Sciatic nerve (tissue), 2 donors: ENCODE measurements around the gene SLC35A4. TPM values are rescaled to one million over a fixed set of nuclear protein-coding genes. Genes with fewer than 3 reads are reported as not detected.

Experiments
- ATAC-seq: fragments of 200-7000 bp; cut with Tn5 transposase; one replicate; pipeline ENCODE4 v1.9.1; 2020; ENCODE audit warnings: mild to moderate bottlenecking, moderate library complexity
- DNase-seq: peaks from one replicate; pipeline ENCODE4 v3.0.0-alpha.2; 2020; ENCODE audit warnings: low spot score
- intact Hi-C: fragments of 100-400 bp; cut with DNase I; formaldehyde crosslinking; loops from one replicate; pipeline ENCODE4 v1.14.2; 2022
- total RNA-seq: library from RNA; stranded (reverse); fragmentation: NEBNext Ultra II Directional; extraction: Animal tissue kit (Norgen Biotek cat#: 25700); gene quantifications from one replicate; pipeline ENCODE4 v1.2.1, GENCODE V29; 2021
- donor health status: DM: no; HTN: no; CAD: no.
- donor health status: DM: no; HTN: no; CAD: no.

Gene SLC35A4, protein sequence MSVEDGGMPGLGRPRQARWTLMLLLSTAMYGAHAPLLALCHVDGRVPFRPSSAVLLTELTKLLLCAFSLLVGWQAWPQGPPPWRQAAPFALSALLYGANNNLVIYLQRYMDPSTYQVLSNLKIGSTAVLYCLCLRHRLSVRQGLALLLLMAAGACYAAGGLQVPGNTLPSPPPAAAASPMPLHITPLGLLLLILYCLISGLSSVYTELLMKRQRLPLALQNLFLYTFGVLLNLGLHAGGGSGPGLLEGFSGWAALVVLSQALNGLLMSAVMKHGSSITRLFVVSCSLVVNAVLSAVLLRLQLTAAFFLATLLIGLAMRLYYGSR
- 37.9 TPM for total RNA-seq

DNA sequence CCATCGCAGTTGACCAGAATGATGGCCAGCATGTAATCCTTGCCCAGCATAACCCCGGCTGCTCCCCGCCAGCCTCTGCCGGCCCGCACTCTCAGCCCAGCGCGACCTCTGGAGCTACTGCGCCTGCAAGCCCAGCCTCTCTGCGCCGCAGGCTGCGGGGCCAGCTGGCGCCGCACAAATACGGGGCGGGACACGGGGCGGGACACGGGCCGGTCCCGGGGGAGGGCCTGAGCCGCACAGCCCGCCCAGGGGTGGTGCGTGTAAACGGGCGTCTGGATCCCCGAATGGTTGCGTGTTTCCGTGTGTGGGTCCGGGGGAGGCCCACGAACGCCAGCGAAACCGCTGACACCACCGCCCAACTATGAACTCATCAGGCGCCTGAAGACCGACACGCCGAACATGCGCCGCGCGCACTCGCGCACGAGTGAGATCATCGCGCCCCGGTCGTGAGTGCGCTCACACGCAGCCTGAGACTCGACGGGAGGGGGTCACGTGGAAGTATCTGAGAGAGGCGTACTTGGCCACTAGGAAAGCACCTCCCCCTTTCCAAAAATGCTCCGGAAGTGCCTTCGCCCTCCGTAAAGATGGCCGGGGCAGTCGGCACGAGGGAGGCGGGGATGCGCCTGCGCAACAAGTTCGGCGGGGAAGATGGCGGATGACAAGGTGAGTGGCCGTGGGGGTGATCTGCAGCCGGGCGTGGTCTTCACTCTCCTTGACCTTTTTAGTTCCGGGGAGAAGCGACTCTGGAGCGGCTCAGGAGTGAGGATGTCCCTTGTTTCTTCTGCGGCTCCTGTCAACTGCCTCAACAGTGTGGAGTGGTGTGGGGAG lies at the start of gene SLC35A4, which contains the start of gene APBB3:
SLC35A4 (plus strand) TSS at position 633 of the 828 bp plus-strand sequence. CDS start 2,342 bp downstream, outside the sequence.
APBB3 (minus strand) TSS at position 403 of the 828 bp plus-strand sequence; CDS start at position 50, 353 bp downstream.
- ATAC-seq (peak; percentile 97), DNase-seq (peak; percentile 97)
- intact Hi-C loops = loop anchor here (5.0 kb wide), 1 partner anchor 78 kb away; no protein-coding TSS in a partner anchor

DNA sequence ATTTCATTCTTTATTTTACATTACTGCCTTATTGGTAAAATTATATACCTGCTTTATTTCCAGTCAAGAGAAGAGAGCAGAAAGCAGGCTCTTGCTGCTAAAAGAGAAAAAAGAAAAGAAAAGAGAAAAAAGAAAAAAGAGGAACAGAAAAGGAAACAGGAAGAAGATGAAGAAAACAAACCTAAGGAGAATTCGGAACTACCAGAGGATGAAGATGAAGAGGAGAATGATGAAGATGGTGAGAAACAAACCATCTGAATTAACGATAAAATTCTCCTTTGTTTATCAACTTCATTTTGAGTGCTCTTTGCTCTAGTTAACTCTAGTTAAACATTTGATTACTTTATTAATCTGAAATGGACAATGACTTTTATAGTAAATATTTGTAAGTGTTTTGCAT lies 40.6 kb upstream of the SLC35A4 start:
- intact Hi-C loops = no loop called here
- no peak for ATAC-seq
- no peak for DNase-seq

DNA sequence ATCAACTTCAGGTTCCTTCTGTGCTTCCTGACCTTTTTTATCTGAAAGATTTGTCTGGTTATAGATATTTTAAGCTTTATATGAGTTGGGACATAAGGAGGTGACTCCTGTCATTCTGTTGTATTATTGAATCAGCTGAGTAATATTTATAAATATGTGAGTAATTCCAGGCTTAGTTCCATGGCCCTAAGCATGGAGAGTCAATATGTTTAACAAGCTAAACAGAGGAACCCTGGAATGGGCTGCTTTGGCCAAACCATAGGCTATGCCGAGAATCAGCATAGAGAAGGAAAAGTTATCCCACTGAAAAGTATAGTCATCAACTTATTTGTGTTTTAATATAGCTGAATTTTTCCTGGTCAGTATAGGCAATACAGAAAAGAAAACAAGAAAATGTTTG lies 24.4 kb upstream of the SLC35A4 start:
- intact Hi-C loops = no loop called here
- no peak for ATAC-seq
- no peak for DNase-seq

DNA sequence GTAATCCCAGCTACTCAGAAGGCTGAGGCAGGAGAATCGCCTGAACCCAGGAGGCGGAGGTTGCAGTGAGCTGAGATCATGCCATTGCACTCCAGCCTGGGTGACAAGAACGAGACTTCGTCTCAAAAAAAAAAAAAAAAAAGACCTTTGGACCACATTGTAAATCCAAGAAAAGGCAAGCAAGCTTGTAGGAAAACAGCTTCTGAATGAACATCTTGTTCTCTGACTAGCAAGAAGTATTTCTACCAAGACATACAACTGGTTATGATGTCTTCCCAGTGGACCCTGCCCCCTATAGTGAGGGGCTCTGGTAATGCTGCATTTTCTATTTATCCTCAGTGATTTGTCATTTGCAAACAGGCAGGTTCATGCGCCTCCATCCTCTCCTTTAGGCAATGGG lies 21.7 kb upstream of the SLC35A4 start:
- ATAC-seq (no peak), DNase-seq (no peak)
- intact Hi-C loops = no loop called here

DNA sequence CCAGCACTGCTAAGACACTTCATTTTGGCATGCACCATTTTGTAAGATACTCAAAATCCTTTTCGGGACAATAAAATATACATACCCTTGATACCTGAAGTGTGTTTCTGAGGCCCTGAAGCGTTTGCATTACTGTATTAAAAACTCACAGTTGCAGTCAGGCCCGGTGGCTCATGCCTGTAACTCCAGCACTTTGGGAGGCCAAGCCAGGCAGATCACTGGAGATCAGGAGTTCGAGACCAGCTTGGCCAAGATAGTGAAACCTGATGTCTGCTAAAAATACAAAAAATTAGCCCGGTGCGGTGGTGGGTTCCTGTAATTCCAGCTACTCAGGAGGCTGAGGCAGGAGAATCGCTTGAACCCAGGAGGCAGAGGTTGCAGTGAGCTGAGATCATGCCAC lies 19.6 kb upstream of the SLC35A4 start:
- intact Hi-C loops = no loop called here
- DNase-seq = no peak
- no peak for ATAC-seq

DNA sequence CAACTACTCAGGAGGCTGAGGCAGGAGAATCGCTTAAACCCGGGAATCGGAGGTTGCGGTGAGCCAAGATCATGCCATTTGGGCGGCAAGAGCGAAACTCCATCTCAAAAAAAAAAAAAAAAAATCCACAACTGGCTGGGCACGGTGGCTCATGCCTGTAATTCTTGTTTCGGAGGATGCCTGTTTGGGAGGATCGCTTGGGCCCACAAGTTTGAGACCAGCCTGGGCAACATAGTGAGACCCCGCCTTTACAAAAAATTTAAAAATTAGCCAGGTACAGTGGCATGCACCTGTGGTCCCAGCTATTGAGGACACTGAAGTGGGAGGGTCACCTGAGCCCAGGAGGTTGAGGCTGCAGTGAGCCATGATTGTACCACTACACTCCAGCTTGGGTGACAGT lies 19.0 kb upstream of the SLC35A4 start:
- intact Hi-C loops = no loop called here
- DNase-seq (no peak), ATAC-seq (no peak)

DNA sequence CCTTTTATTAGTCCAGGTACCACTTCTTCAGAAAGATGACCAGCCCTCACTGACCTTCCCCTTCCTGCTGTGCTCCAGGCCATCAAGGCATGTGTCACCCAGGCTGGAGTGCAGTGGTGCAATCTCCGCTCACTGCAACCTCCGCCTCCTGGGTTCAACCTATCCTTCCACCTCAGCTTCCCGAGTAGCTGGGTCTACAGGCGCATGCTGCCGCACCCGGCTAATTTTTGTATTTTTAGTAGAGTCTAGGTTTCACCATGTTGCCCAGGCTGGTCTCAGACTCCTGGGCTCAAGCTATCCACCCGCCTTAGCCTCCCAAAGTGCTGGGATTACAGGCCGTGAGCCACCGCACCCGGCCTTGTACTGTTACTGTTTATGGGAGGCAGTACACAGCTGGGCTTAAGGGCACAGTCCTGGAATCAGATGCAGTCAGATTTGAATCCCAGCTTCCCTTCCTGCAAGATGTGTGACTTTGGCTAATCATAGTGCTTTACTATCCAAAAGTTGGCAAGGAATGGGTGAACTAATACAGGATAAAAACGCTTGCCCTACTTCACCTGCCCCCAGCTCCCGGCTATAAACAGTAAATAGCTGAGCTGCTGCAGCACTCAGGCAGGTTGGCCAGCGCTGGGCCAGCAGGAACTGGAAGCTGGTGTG lies 17.6 kb upstream of the SLC35A4 start:
- DNase-seq (no peak), ATAC-seq (peak; percentile 0)
- intact Hi-C loops = no loop called here

DNA sequence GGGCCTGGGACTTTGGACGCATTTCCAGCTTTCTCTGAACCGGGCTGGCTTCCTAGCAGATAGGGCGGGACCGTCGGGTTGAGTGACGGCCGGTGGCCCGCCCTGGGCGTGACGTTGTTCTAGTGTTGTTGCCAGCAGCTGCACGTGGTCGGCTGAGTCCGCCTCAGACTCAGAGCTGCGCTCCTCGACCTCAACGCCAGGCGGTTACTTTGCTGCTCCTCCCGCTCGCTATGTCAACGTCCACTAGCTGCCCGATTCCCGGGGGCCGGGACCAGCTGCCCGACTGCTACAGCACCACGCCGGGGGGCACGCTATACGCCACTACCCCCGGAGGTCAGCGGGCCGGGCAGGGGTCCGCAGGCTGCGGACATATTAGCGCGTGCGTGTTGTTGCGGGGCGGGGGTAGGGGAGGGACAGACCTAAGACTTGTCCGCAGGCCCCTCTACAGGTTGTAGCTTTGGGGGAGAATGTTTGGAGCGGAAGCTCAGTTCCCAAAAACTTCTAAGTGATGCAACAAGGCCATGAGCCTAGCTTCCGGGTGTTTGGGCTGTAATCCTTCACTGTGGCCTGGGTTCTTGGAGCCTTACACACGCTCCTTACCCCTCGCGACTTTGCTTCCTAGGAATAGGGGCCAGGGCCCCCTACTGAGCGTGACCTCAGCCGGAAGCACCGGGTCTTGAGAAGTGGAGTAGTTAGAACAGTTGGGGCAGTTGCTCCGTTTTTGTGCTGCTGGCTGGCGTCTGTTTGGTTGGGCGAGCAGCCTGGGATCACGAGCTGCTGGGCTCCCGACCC lies 16.9 kb upstream of the SLC35A4 start, which contains the start of gene EIF4EBP3:
EIF4EBP3 (plus strand) TSS at position 155 of the 792 bp plus-strand sequence; CDS start at position 231, 76 bp downstream.
- ATAC-seq (peak; percentile 98), DNase-seq (peak; percentile 99)
- intact Hi-C loops = no loop called here

DNA sequence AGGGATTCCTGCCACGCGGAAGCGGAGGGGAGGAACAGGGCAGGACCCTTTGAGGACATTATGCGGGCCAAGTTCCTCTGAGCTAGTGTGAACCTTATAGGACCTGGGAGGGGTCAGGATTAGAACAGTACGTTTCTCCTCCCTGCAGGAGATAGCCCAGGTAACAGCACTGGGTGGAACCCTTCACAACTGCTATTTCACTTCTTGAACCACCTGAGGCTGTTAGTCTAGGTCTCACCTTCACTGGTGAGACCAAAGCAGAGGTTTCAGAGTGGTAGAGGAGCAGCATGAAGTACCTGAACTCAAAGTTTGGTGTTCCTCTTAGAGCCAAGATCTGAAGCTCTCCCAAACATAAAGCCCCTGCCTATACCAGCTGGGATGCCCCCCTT lies 16.3 kb upstream of the SLC35A4 start:
- intact Hi-C loops = no loop called here
- ATAC-seq = peak; percentile 84

DNA sequence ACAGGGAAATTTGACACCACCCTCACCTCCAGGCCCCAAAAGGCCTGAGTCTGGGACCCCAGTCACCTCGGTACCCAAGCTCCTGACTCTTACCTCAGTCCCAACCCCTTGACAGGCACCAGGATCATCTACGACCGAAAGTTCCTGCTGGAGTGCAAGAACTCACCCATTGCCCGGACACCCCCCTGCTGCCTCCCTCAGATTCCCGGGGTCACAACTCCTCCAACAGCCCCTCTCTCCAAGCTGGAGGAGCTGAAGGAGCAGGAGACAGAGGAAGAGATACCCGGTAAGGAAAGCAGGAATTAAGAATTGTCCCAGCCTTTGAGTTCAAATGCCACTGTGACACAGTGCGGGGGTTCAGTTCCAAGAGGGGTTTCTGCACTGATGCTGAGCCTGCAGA lies 15.8 kb upstream of the SLC35A4 start:
- intact Hi-C loops = no loop called here
- DNase-seq (no peak), ATAC-seq (no peak)

More for the DNA sequence above, 16.3 kb upstream of the SLC35A4 start:
- no peak for DNase-seq

DNA sequence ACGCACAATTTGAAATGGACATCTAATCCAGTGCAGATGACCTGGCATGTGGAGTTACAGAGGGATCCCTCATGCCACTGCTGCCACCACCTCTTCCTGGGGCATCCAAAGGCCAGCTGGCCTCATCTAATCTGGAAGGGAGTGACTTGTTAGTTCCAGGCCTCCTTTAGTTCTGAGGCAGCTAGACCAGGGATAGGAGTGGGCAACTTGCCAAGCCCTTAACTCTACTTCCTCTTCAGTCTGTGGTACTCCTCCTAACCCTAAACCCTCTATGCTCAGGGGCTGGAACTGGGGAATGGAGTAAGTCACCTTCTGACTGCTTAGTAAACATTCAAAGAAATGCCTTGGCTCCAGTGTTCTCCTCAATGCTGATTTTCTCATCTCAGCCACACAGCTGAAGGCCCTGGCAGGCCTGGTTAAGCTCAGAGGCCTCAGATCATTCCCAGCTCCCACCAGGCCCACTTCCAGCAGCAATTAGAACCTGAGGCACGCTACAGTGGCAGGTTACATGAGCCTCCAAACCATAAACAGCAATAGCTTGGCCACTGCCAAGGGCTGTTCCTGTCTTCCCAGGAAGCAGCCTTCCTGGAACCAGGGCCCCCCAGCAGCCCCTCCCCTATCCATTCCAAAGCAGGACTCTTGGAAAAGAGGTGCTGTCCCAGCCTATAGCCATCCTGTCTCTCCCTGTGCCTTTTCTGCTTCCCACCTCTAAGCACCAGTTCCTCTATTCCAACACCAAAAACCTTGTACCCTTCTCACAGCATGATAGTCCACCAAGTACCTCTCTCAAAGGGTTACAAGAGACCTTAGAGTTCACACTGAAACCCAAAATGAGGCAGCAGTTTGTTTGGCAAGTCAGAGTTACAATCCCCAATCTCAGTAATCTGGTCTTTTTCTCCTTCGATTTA lies 15.1 kb upstream of the SLC35A4 start:
- intact Hi-C loops = no loop called here
- ATAC-seq = no peak
- no peak for DNase-seq

DNA sequence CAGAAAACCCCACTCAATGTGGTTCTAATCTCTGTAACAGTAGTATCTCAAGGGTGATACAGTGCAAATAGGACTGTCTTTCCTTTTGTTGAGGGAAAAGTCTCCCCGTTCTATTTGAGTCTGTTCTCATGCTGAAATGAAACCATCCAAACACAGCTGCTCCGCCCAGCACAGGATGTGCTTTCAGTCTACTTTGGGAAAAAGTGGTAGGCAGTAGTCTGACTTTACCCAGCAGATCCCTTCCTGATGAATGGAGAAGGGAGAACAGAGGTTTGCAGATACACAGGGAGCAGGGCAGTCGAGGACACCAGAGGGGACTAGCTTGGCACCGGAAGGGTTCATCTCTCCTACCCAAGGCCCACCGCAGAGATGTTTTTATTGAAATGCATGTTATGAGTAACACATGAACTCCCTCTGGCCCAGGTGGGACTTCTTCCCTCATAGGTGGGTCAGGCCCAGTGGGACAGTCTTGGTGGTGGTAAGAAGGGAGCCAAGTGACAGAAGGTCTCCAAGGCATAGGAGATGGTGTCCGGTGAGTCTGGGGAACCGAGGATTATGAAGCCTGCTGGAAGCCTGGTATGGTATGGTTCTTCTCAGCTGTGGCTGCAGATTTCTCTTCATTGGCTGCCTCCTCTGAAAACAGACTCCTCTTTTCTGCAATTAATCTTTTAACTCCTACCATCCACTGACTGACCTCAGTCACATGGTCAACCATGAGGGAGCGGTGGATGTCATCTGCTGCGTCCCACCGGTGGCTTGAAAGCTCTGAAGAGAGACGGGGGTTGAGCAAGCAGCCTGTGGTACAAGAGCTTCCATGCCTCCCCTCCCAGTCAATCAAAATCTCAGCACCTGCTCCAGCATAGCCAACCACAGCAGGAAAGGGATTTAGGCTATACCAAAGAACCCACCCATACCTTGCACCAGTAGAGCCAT lies 14.2 kb upstream of the SLC35A4 start:
- ATAC-seq = no peak
- no peak for DNase-seq
- intact Hi-C loops = no loop called here

DNA sequence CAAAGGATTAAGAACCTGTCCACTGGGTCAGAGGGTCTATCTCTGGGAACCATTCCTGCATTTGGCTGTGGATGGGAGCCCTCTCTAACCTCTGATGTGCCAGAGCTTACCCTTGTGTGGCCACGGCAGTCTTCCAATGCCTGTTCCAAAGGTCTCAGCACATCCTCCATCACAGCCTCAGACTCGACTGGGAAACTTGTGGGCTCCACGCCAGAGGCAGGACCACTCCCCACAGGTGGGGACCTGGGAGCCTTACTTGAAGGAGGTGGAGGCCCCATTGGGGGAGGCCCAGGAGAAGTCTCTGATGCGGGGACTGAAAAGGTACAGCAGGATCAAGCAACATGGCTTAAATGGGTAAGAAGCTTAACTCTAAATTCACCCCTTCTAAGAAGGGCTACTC lies 12.8 kb upstream of the SLC35A4 start:
- DNase-seq (no peak), ATAC-seq (no peak)
- intact Hi-C loops = no loop called here

DNA sequence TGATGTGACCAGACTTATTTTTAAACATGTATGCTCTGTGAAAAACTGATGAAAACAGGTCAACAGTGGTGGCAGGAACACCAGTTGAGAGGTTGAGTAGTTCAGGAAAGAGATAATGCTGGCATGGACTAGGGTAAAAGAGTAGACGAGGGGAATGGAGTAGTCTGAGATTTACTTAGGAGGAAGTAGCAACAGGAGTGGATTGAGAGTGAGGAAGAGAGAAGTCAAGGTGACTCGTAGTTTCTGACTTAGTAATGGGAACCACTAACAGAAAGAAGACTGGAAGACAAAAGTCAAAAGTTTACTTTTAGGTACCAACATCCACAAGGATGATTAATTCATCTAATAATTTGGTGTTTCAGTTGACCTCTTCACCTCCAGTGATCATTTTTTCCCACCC lies 11.0 kb upstream of the SLC35A4 start:
- ATAC-seq (no peak), DNase-seq (no peak)
- intact Hi-C loops = no loop called here

DNA sequence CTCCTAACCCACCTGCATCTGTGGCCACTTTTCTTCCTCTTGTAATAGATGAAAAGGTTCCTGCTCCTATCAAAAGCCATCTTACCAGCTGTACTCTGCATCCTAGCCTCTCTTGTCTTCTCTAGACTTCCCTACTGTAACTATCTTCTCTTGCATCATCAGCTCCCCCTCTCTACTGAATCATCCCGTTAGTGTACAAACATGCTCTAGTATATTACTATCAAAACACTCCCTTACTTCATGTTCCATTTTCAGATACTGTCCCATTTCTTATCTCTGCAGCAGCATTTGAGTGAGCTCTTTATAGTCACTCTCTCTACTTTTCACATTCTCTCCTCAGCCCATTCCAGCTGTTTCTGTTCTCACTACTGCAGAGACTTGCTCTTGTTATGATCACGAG lies 10.2 kb upstream of the SLC35A4 start:
- ATAC-seq (no peak), DNase-seq (no peak)
- intact Hi-C loops = no loop called here

DNA sequence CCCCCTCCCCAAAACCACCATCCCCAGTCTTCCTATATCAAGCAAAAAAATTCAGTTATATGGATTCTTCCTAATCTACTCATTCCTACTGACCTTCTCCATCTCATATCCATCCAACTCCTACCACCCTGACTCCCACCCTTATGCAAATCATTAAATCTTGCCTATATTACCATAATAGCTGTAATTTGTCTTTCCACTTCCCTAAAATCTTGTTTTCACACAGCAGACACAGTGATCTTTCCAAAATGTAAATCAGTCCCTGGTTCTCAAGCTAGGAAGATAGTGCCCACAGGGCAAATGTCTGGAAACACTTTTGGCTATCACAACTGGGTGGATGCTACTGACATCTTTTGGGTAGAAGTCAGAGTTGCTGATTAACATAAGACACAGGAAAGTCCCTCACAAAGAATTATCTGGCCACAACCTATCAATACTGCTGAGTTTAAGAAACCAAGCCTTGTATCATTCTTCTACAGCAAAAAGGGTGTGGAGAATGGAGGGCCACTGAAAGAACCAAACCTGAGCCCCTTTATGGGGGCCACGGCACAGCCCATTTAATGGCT lies 8.8 kb upstream of the SLC35A4 start:
- DNase-seq = no peak
- intact Hi-C loops = no loop called here
- ATAC-seq = no peak

DNA sequence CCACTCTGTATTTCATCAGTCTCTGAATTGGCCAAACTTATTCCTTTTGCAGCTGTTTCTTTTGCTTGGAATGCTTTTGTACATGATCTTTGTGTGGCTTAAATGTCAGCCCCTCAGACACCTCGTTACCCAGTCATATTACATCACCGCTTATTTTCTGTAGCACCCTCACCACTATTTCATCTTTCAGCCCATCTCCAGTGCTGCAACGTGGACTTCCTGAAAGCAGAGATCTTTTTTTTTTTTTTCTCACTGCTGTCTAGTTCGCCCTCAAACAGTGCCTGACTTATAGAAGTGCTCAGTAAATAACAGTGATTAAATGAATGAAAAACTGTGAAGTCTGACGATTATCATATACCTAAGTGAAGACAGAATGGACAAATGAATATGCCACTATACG lies 8.2 kb upstream of the SLC35A4 start:
- intact Hi-C loops = no loop called here

More for the DNA sequence above, 8.2 kb upstream of the SLC35A4 start:
- no peak for DNase-seq
- ATAC-seq = no peak
